Urothelium cell line (cell line): ENCODE results near the gene RNU2-1.
"Not testable (repeated sequence)": the region's sequence is repeated elsewhere in the genome, so short reads cannot be mapped to it uniquely, and the experiment has no call there.

Source experiments
- DNase-seq: peaks from one replicate; pipeline ENCODE4 v3.0.0; 2011; ENCODE audit warnings: low spot score, mixed read lengths
- FAIRE-seq: peaks from 2 replicates; lab custom pipeline; 2011; peaks lifted over from hg19 to GRCh38; lab: Jason Lieb, UNC

RNU2-1 gene

DNA sequence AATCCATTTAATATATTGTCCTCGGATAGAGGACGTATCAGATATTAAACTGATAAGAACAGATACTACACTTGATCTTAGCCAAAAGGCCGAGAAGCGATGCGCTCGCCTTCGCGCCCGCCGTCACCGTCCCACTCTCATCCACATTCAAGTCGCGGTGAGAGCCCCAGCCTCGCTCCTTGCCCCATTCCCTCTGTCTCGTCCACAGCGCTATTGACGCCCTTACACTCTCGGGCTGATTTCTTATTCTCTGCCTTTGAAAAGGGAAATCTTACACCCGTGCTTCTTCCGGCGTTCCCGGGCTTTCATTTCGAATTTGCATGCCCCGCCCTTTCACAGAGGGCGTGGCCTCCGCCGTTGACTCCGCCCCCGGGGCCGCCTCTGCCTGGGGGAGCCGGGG, at the start of gene RNU2-1:
TSS of gene RNU2-1 (minus strand) at position 101 of the 400 bp plus-strand sequence.
- FAIRE-seq, DNase-seq: not testable (repeated sequence)

DNA sequence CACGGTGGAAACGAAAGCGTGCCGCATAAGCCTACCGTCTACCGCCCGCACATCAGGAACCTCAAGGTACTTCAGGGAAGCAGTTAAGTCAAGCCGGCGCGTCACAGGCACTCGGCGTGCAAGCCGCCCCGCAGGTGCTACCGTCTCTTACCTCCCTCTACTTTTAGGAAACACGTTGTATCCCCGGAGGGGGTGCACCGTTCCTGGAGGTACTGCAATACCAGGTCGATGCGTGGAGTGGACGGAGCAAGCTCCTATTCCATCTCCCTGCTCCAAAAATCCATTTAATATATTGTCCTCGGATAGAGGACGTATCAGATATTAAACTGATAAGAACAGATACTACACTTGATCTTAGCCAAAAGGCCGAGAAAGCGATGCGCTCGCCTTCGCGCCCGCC, 39.1 kb upstream of the RNU2-1 start:
- DNase-seq, FAIRE-seq: not testable (repeated sequence)

DNA sequence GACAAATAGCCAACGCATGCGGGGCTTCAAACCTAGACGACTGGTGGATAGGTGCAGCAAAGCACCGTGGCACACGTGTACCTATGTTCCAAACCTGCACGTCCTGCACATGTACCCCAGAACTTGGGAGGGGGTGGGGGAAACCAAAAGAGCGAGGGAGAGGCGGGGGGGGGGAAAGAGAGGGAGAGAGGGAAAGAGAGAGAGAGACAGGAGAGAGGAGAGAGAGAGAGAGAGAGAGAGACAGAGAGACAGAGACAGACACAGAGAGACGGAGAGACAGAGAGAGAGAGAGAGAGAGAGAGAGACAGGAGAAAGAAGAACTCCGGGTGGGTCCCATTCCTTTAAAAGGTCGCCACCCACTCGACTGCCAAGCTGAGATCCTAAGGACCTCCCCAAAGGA, 38.7 kb upstream of the RNU2-1 start:
- not testable (repeated sequence) for FAIRE-seq, DNase-seq

DNA sequence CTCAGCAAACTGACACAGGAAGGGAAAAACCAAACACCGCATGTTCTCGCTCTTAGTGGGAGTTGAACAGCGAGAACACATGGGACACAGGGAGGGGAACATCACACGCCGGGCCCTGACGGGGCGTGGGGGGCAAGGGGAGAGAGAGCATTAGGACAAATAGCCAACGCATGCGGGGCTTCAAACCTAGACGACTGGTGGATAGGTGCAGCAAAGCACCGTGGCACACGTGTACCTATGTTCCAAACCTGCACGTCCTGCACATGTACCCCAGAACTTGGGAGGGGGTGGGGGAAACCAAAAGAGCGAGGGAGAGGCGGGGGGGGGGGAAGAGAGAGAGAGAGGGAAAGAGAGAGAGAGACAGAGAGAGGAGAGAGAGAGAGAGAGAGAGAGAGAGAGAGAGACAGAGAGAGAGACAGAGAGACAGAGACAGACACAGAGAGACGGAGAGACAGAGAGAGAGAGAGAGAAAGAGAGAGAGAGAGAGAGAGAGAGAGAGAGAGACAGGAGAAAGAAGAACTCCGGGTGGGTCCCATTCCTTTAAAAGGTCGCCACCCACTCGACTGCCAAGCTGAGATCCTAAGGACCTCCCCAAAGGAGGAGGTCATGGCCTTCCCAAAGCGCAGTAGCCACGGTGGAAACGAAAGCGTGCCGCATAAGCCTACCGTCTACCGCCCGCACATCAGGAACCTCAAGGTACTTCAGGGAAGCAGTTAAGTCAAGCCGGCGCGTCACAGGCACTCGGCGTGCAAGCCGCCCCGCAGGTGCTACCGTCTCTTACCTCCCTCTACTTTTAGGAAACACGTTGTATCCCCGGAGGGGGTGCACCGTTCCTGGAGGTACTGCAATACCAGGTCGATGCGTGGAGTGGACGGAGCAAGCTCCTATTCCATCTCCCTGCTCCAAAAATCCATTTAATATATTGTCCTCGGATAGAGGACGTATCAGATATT, 37.1 kb upstream of the RNU2-1 start:
- DNase-seq, FAIRE-seq: not testable (repeated sequence)

DNA sequence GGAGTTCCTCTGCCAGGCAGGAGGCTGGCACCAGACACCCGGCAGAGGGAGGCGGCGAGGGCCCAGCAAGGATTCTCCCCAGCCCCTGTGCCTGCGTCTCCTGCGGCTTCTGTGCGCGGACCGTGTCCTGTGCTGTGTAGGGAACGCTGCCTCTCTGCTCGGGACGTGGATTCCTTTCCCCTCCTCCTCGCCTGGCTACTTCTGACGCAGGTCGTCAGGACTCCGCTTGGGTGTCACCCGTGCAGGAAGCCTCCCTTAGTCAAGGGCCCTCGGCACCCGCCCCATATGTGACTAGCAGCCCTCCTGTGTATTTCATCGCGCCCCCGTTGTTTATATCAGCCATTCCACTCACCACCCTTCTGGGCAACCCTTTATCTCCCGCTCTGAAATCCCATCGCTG, 12.7 kb upstream of the RNU2-1 start:
- DNase-seq, FAIRE-seq: not testable (repeated sequence)

DNA sequence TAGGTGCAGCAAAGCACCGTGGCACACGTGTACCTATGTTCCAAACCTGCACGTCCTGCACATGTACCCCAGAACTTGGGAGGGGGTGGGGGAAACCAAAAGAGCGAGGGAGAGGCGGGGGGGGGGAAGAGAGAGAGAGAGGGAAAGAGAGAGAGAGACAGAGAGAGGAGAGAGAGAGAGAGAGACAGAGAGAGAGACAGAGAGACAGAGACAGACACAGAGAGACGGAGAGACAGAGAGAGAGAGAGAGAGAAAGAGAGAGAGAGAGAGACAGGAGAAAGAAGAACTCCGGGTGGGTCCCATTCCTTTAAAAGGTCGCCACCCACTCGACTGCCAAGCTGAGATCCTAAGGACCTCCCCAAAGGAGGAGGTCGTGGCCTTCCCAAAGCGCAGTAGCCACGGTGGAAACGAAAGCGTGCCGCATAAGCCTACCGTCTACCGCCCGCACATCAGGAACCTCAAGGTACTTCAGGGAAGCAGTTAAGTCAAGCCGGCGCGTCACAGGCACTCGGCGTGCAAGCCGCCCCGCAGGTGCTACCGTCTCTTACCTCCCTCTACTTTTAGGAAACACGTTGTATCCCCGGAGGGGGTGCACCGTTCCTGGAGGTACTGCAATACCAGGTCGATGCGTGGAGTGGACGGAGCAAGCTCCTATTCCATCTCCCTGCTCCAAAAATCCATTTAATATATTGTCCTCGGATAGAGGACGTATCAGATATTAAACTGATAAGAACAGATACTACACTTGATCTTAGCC, 7.0 kb upstream of the RNU2-1 start:
- not testable (repeated sequence) for FAIRE-seq, DNase-seq

DNA sequence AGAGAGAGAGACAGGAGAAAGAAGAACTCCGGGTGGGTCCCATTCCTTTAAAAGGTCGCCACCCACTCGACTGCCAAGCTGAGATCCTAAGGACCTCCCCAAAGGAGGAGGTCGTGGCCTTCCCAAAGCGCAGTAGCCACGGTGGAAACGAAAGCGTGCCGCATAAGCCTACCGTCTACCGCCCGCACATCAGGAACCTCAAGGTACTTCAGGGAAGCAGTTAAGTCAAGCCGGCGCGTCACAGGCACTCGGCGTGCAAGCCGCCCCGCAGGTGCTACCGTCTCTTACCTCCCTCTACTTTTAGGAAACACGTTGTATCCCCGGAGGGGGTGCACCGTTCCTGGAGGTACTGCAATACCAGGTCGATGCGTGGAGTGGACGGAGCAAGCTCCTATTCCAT, 5.8 kb upstream of the RNU2-1 start:
- DNase-seq, FAIRE-seq: not testable (repeated sequence)

DNA sequence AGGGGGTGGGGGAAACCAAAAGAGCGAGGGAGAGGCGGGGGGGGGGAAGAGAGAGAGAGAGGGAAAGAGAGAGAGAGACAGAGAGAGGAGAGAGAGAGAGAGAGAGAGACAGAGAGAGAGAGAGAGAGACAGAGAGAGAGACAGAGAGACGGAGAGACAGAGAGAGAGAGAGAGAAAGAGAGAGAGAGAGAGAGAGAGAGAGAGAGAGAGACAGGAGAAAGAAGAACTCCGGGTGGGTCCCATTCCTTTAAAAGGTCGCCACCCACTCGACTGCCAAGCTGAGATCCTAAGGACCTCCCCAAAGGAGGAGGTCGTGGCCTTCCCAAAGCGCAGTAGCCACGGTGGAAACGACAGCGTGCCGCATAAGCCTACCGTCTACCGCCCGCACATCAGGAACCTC, 514 bp downstream of the RNU2-1 start:
- not testable (repeated sequence) for FAIRE-seq, DNase-seq

DNA sequence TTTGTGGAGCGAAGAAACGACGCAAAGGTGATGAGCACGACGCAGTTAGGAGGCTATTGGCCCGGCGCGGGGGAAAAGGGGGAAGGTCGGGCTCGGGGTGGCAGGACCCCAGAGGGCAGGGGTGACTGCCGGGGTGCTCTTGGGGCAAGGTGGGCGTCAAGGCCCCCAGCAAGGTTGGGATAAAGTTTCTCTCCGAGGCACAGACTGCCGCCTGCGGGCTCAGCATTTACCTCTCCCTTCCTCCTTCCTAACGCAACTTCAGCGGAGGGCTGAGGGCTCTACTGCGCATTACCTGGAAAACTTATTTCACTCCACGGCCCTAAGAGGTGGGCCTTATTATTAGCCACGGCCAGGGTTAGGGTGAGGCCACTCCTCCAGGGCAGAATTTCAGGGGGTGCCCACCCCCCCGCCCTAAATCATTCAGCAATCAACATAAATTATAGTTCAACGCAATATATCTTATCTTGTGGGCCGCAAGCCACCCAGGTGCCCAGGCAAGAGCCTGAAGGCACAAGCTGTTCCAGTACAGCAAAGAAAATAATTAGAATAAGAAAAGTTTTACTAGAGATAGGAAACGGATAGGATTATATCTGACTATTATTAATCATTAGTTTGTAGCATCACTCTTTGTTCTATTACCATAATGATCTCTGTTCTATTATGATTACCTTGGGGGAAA, 1.6 kb downstream of the RNU2-1 start:
- not testable (repeated sequence) for DNase-seq, FAIRE-seq

DNA sequence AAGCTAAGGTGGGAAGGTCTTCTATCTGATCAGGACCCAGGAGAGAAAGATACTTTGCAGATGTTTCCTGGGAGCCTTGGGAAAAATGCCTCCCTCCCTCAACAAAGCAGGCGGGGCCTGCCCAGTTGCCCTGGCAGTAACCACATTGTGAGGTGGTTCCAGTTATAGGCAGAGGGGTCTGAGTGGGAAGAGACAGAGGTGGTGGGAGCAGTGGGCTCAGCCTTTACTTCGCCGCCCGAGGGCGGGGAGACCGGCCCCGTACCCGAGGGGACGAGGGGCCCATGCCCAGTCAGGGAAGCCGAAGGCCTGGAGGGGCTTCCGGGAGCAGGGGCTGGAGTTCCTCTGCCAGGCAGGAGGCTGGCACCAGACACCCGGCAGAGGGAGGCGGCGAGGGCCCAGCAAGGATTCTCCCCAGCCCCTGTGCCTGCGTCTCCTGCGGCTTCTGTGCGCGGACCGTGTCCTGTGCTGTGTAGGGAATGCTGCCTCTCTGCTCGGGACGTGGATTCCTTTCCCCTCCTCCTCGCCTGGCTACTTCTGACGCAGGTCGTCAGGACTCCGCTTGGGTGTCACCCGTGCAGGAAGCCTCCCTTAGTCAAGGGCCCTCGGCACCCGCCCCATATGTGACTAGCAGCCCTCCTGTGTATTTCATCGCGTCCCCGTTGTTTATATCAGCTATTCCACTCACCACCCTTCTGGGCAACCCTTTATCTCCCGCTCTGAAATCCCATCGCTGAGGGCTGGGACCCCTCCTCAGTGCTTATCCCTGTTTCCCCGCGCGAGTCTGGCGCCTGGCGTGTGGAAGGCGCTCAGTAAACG, 2.4 kb downstream of the RNU2-1 start:
- DNase-seq, FAIRE-seq: not testable (repeated sequence)

DNA sequence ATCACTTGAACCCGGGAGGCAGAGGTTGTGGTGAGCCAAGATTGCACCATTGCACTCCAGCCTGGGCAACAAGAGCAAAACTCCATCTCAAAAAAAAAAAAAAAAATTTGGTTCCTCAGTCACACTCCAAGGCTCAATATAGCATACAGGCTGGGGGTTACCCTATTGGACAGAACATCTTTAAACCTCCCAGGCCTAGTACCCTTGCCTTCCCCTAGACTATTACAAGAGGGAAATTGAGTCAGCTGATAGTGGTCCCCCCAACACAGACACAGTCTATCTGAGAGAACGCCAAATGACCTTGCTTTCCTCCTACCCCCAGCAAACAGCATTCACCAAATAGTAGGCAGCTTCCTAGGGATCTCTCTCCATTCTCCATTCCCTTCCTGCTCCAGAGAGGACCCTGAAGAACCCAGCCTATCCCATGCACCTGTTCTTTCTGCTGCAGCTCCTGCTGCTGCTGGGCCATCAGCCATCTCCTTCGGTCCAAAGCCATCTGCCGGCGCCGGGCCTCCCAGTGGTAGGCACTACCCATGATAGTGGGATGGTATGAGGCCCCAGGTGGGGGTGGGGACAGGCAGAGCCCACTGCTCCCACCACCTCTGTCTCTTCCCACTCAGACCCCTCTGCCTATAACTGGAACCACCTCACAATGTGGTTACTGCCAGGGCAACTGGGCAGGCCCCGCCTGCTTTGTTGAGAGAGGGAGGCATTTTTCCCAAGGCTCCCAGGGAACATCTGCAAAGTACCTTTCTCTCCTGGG, 5.6 kb downstream of the RNU2-1 start, which contains the start of gene CCDC200:
TSS of gene CCDC200 (minus strand) at position 604 of the 763 bp plus-strand sequence. CDS start at position 535, 69 bp downstream.
- not testable (repeated sequence) for FAIRE-seq

DNA sequence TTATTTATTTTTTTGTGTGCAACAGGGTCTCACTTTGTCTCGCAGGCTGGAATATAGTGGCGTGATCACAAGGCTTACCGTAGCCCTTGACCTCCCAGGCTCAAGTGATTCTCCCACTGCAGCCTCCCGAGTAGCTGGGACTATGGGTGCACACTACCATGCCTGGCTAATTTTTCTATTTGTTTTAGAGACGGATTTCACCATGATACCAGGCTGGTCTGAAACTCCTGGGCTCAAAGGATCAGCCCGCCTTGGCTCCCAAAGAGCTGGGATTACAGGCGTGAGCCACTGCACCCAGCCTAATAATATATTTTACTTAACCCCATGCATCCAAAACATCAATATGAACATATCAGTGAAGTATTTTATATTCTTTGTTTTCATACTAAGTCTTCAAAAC, 7.4 kb downstream of the RNU2-1 start:
- no peak for FAIRE-seq
- no peak for DNase-seq

More for the DNA sequence above, 5.6 kb downstream of the RNU2-1 start, which contains the start of gene CCDC200:
- not testable (repeated sequence) for DNase-seq

DNA sequence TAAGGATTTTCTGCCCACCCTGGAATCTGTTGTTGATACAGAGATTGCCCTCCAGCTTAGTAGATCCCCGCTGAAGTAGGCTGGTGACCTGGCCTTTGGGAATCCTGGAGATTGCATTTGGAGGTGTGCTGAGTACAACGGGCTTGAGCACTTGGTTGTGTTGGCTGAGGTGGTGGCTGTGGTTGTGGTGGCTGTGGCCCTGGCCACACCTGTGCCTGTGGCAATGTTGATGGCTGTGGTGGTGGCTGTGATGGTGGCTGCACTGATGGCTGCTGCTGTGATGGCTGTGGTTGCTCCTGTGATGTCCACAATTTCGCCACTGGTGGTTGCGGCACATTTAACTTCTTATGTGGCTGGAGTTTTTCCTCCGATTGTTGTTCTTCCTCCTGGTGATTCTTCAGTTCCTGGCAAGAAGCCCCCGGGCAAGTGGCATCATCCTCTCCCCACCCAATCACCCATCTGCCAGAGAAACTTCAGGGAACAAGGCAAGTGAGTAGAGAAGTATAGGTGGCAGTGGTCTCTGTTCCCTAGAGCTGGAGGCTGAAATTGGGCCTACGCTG, 9.6 kb downstream of the RNU2-1 start:
- no peak for DNase-seq
- no peak for FAIRE-seq

DNA sequence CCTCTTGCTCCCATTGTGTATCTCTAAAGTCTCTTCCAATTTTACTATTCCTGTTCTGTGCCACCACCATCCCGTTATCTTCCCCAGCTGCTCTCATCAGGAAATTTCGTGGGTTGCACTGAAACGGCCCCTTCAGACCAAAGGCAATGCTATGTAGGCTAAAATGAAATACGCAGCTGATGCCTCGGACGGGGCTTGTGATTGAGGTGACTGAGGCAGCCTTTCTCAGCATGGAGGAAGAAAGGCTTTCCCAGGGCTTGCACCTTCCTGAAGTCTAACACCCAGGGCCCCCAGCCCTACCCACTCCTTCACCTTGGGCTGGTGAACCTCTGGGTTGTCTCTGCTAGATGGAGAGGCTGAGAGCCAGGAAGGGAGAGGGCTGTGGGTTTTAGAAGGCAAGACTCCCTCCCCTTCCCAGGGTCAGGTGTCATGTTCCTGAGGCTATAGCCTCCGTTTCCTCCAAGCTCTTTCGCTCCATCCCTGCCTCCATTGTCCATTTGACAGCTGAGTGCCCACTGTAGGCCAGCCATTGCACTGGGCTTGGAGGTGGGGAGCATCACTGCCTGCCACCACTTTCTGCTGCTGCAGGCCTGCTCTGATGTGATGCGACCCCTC, 13.2 kb downstream of the RNU2-1 start:
- no peak for FAIRE-seq

DNA sequence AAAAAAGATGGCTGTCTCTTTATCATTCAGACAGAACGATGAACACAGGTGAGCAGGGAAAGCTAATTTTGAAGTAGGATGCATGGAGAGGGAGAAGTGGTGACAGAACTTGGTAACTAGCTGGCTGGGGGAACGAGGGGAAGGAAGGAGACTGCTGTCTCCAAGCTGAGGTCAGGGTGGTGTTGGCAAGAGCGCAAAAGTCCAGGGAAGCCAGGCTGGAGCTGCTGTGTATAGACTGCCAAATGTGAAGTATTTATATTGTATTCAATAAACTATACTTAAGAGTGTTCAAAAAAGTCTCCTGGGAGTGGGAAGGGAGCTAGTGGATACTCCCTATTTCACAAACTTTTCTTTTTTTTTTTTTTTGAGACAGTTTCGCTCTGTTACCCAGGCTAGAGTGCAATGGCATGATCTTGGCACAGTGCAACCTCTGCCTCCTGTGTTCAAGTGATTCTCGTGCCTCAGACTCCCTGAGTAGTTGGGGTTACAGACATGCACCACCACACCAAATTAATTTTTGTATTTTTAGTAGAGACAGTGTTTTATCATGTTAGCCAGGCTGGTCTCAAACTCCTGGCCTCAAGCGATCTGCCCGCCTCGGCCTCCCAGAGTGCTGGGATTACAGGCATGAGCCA, 13.9 kb downstream of the RNU2-1 start:
- no peak for DNase-seq
- FAIRE-seq, result no peak

More for the DNA sequence above, 13.2 kb downstream of the RNU2-1 start:
- no peak for DNase-seq

DNA sequence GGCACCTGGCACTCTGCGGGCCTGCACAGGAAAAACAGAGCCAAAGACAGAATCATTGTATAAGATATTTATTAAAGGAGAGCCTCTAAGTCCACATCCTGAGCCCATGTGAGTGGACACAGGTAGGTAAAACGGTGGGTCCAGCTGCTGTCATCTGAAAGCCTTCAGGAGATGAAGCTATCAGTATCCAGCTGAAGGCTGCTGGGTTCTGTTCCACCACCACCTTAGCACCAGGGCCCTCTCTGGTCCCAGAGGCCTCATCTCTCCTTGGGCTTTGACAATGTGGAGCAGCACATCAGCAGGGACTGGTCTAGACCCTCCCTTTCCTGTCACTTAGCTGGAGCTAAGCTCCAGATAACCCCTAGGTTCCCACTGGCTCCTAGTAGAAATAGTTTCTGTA, 14.8 kb downstream of the RNU2-1 start:
- no peak for DNase-seq
- no peak for FAIRE-seq

DNA sequence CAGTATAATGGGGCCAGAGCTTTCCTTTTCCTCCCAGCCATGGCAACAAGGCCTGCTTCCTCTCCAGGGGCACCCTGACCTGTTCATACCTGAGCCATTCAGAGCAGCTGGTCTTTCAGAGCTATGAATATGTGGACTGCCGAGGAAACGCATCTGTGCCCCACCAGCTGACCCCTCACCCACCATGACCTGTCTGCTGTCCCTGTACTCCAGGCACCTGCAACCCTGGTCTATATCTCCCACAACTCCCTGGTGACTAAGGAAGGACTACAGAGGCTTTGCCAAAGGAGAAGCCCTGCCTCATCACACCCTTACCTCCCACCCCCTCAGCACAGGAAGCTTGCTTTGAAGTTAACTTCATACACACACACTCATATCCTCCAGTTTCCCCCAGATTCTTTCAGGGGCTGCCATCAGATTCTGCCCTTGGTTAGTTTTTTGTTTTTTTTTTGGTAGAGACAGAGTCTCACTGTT, 16.1 kb downstream of the RNU2-1 start:
- DNase-seq, result no peak
- FAIRE-seq, result no peak
